GM19239 (cell line): Measurements from ENCODE around the gene CRELD1.
"Not testable (repeated sequence)": the region's sequence is repeated elsewhere in the genome, so short reads cannot be mapped to it uniquely, and the experiment has no call there.

ENCODE experiments used
- DNase-seq: peaks from one replicate; pipeline ENCODE4 v3.0.0; 2011; ENCODE audit warnings: low spot score; ENCODE audit not compliant: insufficient read length
- FAIRE-seq: peaks from 2 replicates; lab custom pipeline; 2011; peaks lifted over from hg19 to GRCh38; lab: Jason Lieb, UNC

CRELD1 gene

DNA sequence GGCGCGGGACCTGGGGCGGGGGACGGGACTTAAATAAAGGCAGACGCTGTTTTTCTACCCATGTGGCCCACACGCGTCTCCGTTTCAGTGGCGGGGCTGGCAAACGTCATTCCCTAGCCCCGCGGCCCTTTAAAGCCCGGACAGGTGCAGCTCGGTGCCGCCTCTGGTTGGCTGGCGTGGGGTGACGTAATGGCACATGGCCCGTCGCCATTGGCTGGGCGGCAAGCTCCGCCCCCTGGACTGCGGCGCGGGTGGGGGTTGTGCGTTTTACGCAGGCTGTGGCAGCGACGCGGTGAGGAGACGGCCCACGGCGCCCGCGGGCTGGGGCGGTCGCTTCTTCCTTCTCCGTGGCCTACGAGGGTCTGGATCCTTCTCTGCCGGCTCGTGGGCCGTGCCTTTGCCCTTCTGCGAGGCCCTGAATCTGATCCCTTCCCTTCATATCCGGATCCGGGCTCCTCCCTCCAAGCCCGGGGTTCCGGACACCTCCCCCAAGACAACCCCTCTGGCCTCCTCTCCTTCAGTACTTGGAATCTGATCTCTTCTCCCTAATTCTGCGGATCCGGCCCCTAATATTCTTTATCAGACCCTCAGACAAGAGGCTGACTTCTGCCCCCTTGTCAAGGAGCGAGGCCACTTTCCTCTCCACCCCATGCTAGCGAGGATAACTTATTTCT lies at the start of gene CRELD1:
TSS of gene CRELD1 (plus strand) at position 274 of the 674 bp plus-strand sequence. CDS start 605 bp downstream, outside the sequence.
- FAIRE-seq (peak; percentile 94), DNase-seq (peak; percentile 93)

- no peak for FAIRE-seq
- no peak for DNase-seq
These were observed 49.0 kb upstream of the CRELD1 start for GRCh38 chr3:9884555-9885165.

DNA sequence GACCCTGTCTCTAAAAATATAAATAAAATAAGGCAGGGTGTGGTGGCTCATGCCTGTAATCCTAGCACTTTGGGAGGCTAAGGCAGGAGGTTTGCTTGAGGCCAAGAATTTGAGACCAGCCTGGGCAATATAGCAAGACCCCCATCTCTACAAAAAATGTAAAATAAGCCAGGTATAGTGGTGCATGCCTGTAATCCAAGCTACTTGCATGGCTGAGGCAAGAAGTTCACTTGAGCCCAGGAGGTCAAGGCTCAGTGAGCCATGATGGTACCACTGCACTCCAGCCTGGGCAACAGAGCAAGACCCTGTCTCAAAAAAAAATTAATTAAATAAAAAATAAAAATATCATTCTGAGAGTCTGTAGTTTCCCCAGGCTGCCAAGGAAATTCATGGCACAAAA lies 47.3 kb upstream of the CRELD1 start:
- no peak for DNase-seq
- FAIRE-seq = no peak

GRCh38 chr3:9887480-9887879 lies 46.2 kb upstream of the CRELD1 start:
- FAIRE-seq = no peak
- no peak for DNase-seq

DNA sequence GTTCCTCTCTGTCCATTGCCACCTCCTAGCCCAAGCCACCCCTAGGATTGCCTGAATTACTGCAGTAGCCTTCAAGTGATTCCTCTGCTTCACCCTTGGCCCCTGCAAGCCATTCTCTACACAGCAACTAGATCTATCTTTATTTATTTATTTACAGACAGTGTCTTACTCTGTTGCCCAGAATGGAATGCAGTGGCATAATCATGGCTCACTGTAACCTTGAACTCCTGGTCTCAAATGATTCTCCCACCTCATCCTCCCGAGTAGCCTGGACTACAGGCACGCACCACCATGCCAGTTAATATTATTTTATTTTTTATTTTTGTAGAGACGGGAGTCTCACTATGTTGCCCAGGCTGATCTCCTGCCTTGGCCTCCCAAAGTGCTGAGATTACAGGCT lies 45.1 kb upstream of the CRELD1 start:
- DNase-seq (no peak), FAIRE-seq (no peak)

GRCh38 chr3:9889405-9889804 lies 44.2 kb upstream of the CRELD1 start:
- FAIRE-seq (no peak), DNase-seq (no peak)

DNA sequence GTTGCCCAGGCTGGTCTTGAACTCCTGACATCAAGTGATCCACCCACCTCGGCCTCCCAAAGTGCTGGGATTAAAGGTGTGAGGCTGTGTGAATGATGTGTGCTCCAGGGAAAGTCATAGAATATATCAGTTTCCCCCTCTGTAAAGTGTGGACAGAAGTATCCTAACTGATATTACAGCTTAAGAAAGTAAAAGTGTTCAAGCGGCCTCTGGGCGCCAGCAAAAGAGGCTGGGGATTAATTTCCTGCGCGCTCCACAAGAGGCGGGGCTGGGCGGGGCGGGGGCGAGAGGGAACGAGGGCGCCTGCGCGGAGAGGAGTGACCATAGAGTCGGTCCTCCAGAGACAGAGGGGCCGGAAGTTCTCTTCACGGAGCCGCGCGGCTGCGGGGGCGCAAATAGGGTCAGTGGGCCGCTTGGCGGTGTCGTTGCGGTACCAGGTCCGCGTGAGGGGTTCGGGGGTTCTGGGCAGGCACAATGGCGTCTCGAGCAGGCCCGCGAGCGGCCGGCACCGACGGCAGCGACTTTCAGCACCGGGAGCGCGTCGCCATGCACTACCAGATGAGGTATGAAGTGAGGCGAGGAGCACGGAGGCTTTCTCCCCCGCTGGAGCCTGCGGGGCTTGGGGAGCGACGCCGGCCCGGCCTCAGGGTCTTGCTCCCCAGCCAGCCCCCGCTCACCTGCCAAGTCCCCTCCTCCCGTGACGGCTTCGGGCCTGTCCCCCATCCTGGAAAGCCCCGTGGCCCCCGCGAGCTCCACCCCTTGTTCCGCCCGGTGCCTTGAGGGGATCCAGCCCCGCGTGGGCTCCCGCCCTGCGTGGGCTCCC lies 43.2 kb upstream of the CRELD1 start, which contains the start of gene JAGN1:
TSS of gene JAGN1 (plus strand) at position 362 of the 823 bp plus-strand sequence. CDS start at position 475, 113 bp downstream.
- FAIRE-seq (peak; percentile 59), DNase-seq (peak; percentile 82)

GRCh38 chr3:9891072-9891622 lies 42.5 kb upstream of the CRELD1 start:
- DNase-seq (no peak), FAIRE-seq (no peak)

- FAIRE-seq = no peak
- DNase-seq = no peak
These were observed 39.9 kb upstream of the CRELD1 start for GRCh38 chr3:9893739-9894138.

- FAIRE-seq = peak; percentile 26
These were observed 37.9 kb upstream of the CRELD1 start for GRCh38 chr3:9895715-9896114.

DNA sequence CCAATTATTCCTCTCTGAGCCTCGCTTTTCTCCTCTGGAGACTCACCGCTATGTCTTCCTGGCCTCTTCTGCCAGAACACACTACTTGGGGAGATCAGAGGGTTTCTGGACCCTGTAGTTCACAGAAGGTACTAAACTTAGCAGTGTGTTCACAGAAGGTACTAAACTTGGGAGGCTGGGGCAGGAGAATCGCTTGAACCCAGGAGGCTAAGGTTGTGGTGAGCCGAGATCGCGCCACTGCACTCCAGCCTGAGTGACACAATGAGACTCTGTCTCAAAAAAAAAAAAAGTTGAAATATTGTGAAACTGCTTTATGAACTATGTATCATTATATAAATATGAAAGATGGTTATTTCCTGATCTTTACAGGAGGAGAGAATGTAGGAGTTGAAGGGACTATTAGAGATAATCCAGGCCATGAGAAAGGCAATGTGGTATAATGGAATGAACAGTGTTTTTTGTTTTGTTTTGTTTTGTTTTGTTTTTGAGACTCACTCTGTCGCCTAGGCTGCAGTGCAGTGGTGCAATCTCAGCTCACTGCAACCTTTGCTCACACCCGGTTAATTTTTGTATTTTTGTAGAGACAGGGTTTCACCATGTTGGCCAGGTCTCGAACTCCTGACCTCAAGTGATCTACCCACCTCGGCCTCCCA lies 36.8 kb upstream of the CRELD1 start:
- not testable (repeated sequence) for FAIRE-seq, DNase-seq

More at GRCh38 chr3:9895715-9896114, 37.9 kb upstream of the CRELD1 start:
- not testable (repeated sequence) for DNase-seq

- FAIRE-seq (peak; percentile 52), DNase-seq (no peak)
These were observed 35.9 kb upstream of the CRELD1 start for GRCh38 chr3:9897408-9898372.

DNA sequence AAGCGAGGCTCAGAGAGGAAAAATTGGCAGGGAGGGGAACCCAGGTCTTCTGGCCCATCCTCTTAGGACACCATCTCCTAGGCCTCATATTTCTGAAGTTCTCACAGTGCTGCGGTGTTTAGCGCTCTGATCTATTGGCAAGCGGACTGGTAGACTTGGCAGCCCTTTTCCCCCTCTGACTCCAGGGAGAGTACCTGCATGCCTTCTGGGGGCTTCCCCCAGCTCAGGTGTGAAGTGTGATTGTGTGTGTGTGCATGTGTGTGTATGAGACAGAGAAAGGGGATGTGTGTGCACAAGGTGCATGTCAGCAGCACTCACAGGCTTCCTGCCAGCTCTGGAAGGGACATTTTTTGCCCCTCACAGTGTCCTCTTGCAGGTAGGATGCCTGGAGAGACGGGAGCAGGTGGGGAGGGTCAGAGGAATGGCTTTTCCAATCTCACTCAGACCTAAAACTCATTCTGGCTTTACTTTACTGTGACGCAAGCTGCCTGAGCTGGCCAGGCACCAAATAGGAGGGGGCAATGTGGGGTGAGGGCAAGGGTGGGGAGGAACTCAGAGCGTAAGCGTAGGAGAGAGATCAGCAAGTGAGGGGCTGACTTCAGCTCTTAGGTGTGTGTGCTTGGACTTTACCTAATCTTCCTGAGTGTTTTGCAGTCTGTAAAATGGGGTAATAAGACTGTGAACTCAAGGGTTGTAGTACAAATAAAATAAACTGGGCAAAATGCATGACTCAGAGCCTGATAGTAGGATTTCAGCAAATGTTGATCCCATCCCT lies 35.0 kb upstream of the CRELD1 start:
- DNase-seq (no peak), FAIRE-seq (no peak)

GRCh38 chr3:9899289-9899791 lies 34.3 kb upstream of the CRELD1 start:
- FAIRE-seq (no peak), DNase-seq (no peak)

DNA sequence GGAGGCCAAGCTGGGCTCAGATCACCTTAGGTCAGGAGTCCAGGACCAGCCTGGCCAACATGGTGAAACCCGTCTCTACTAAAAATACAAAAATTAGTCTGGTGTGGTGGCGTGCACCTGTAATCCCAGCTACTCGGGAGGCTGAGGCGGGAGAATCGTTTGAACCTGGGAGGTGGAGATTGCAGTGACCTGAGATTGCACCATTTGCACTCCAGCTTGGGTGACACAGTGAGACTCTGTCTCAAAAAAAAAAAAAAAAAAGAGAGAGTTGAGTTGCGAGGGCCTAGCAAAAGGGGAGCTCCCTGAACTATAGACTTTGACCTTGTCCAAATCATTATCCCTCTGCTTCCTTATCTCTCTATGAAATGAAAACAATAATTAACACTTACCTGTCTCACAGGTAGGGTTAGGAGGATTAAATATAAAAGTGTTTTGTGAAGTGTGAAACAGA lies 32.6 kb upstream of the CRELD1 start:
- DNase-seq, FAIRE-seq: not testable (repeated sequence)

GRCh38 chr3:9901967-9902366 lies 31.7 kb upstream of the CRELD1 start:
- FAIRE-seq = no peak
- DNase-seq = no peak

- DNase-seq = no peak
- no peak for FAIRE-seq
These were observed 31.0 kb upstream of the CRELD1 start, which contains the start of gene IL17RE for GRCh38 chr3:9902372-9903237. IL17RE (plus strand) TSS chr3:9902848; CDS start chr3:9902933, 85 bp downstream.
